Stimulated activated naive CD8-positive, alpha-beta T cell treated with anti-CD3 and anti-CD28 coated beads, Interleukin-15, Interleukin-2, amounts not matched to agents 100 ng/mL and 50 ng/mL, for 24 hours (primary cell): Measurements from ENCODE around the gene PAX8.

ENCODE experiments used
- H3K27ac Mint-ChIP-seq: one replicate; pipeline ENCODE4 v1.8.0; 2021; ENCODE audit warnings: mild to moderate bottlenecking, mixed read lengths
- H3K27me3 Mint-ChIP-seq: one replicate; pipeline ENCODE4 v1.8.0; 2021; ENCODE audit warnings: mixed read lengths
- H3K36me3 Mint-ChIP-seq: one replicate; pipeline ENCODE4 v1.8.0; 2021; ENCODE audit warnings: low read depth, mixed read lengths
- H3K4me1 Mint-ChIP-seq: one replicate; pipeline ENCODE4 v1.8.0; 2021; ENCODE audit warnings: low read depth, mixed read lengths
- H3K4me3 Mint-ChIP-seq: one replicate; pipeline ENCODE4 v1.8.0; 2021; ENCODE audit warnings: mild to moderate bottlenecking, mixed read lengths
- H3K9me3 Mint-ChIP-seq: one replicate; pipeline ENCODE4 v1.8.0; 2021; ENCODE audit warnings: mixed read lengths

The PAX8 gene

DNA sequence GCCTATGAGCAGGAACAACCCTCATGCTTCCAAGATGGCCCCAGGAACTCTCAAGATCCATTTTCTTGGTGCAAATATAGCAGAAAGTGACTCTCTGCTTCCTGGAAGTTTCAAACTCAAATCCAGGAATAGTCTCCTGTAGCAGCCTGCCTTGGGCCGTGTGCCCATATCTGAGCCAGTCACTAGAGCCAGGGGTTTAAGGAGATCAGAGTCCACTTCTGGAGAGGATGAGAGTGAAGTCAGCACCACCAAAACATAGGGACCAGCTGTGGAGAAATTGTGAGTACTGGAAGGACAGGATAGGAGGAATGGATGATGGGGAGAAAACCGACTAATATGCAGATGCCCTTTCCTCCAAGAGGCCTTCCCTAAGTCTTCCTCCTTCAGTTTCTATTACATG, 71.7 kb downstream of the PAX8 start:
- no peaks in the 10 kb centered on the region for H3K27me3 Mint-ChIP-seq
- no peaks in the 10 kb centered on the region for H3K9me3 Mint-ChIP-seq
- H3K4me3 Mint-ChIP-seq: no peak overlapping the region
- peaks cover 11% of the 10 kb centered on the region for H3K36me3 Mint-ChIP-seq
- no peak overlapping the region for H3K27ac Mint-ChIP-seq
- H3K4me1 Mint-ChIP-seq: peaks cover 10% of the 10 kb centered on the region

DNA sequence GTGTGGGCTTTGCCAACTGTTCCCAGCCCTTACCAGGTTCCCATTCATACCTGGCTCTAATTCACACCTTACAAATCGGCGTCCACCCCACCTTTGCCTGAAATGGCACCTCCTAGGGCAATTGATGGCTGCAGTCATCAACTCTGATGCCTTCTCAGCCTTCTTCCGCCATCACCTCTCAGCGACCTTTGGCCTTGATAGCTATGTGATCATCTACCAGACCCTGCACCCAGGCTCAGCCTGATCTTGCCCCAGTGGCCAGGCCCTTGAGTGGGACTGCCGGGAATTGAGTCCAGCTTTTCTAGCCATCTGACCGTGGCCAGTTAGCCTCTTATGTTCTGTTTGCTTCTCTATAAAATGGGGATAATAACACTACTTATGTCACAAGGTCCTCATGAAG, 72.5 kb downstream of the PAX8 start:
- Mint-ChIP-seq H3K9me3 (no peaks in the 10 kb centered on the region), H3K27ac (no peak overlapping the region), H3K27me3 (no peaks in the 10 kb centered on the region), H3K36me3 (peaks cover 12% of the 10 kb centered on the region), H3K4me3 (no peak overlapping the region), H3K4me1 (peaks cover 10% of the 10 kb centered on the region)

DNA sequence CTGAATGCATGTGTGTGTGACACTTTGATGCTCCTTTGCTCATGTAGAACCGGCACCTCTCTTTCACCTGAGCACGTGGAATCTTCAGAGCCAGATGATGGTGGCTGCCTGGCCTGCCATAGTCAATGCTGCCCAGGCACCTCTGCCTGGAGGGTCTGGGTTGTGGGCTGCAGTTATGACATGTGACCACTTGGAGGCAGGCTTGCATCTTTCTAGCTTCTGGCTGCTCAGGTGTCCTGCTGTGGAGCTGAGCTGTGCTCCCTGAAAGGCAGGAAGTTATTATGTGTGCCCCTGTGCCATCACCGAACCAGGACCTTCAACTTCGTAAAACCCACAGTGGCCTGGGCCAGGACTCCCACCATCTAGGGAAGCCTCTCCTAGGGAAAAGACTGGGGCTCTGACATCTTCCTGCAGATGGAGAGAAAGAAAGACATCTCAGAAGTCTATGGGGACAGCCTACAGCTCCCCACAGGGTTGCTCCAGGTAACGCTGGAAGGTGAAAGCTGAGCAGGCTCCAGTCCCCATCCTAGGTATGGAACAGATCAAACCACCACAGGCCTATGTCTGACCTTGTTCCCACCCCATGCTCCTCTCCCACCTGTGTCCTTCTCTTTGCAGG, 74.7 kb downstream of the PAX8 start:
- peaks cover 18% of the 10 kb centered on the region for H3K4me1 Mint-ChIP-seq
- peak overlapping the region; percentile 49 for H3K27ac Mint-ChIP-seq
- H3K27me3 Mint-ChIP-seq: no peaks in the 10 kb centered on the region
- no peaks in the 10 kb centered on the region for H3K9me3 Mint-ChIP-seq
- H3K4me3 Mint-ChIP-seq: no peak overlapping the region
- H3K36me3 Mint-ChIP-seq: peaks cover 26% of the 10 kb centered on the region

- H3K36me3 Mint-ChIP-seq: peaks cover 27% of the 10 kb centered on the region
- peak overlapping the region; percentile 18 for H3K27ac Mint-ChIP-seq
- no peaks in the 10 kb centered on the region for H3K27me3 Mint-ChIP-seq
- peaks cover 19% of the 10 kb centered on the region for H3K4me1 Mint-ChIP-seq
- no peaks in the 10 kb centered on the region for H3K9me3 Mint-ChIP-seq
- no peak overlapping the region for H3K4me3 Mint-ChIP-seq
Measured at GRCh38 chr2:113203217-113203530, 75.5 kb downstream of the PAX8 start.

DNA sequence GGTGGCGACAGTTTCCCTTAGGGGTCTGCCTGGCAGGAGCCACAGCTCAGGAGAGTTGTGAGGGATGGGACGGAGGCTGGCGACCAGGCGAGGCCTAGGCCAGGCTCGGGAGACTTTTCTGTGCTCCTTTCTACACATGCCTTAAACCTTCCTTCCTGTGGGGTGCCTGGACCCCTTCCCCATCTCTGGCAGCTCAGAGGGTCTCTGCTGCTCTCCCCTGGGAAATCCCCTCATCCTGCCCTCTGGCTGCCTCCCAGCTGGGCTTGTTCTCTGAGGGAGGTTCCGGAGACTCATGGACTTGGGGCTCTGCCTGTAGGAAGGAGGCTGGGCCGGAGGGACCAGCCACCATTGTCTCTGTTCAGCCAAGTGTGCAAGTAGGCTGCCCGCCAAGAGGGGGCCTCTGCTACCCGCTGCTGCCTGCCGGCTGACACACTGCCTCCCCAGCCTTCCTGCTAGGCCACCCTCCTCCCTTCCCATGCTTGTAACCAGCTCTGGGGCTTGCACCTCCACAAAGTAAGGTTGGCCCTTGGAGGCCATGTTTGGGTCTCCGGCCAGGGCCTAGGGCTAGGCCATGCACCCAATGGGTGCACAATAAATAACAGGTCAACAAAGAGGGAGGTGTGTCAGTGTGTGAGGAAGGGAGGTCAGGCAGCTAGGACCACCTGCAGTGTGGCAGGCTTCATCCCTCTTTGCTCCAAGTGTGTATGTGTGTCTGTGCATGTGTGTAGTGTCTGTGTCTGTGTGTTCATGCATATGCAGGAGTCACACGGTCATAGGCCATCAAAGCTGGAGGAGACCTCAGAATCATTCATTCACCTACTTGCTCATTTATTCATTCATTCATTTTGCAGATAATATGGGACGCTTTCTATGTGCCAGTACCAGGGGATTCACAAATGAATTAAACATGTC, 76.2 kb downstream of the PAX8 start:
- H3K9me3 Mint-ChIP-seq: no peaks in the 10 kb centered on the region
- peaks cover 34% of the 10 kb centered on the region for H3K36me3 Mint-ChIP-seq
- H3K27ac Mint-ChIP-seq: peak overlapping the region; percentile 18
- no peaks in the 10 kb centered on the region for H3K27me3 Mint-ChIP-seq
- H3K4me3 Mint-ChIP-seq: no peak overlapping the region
- peaks cover 19% of the 10 kb centered on the region for H3K4me1 Mint-ChIP-seq

DNA sequence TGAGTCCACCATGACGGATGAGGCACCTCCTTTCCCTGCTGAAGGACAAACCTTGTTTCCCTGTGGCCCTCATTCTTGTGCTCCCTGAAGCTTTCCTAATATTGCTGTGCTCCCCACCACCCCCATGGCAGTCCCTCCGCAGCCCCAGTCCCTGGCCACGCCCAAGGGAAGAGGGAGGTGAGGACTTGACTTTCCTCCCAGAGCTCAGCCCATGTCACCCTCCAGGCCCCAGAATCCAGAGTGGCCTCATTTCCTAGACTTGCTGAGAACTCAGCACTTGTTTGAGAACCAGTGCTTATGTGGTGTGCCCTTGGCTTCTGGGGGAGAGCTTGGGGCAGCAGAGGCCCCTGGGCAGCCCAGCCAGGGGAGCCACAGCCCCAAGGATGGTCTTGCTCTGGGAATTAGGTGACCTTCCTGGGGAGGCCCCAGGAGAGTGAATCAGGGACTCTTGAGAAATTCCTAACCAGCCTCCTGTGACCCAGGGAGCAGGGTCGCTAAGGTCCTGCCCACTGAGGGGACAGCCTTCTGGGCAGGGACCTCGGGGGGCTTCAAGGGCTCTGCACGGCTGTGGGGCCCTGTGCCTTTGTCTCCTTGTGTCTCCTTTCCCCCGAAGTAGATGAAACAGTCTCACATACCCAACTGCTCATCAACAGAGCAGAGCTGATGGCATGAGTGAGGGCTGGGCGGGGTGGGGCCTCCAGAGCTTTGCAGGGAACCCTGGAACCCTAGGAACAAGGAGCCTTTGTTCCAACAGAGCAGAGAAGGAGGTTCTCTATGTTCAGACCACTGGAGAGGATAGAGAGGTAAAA, 77.0 kb downstream of the PAX8 start:
- Mint-ChIP-seq H3K27ac (no peak overlapping the region), H3K9me3 (no peaks in the 10 kb centered on the region), H3K4me1 (peaks cover 20% of the 10 kb centered on the region), H3K27me3 (no peaks in the 10 kb centered on the region), H3K36me3 (peaks cover 42% of the 10 kb centered on the region), H3K4me3 (no peak overlapping the region)

GRCh38 chr2:113200736-113201490, 77.8 kb downstream of the PAX8 start:
- no peaks in the 10 kb centered on the region for H3K27me3 Mint-ChIP-seq
- H3K36me3 Mint-ChIP-seq: peaks cover 50% of the 10 kb centered on the region
- H3K4me3 Mint-ChIP-seq: no peak overlapping the region
- H3K4me1 Mint-ChIP-seq: peaks cover 24% of the 10 kb centered on the region
- H3K27ac Mint-ChIP-seq: peak overlapping the region; percentile 91
- H3K9me3 Mint-ChIP-seq: no peaks in the 10 kb centered on the region

DNA sequence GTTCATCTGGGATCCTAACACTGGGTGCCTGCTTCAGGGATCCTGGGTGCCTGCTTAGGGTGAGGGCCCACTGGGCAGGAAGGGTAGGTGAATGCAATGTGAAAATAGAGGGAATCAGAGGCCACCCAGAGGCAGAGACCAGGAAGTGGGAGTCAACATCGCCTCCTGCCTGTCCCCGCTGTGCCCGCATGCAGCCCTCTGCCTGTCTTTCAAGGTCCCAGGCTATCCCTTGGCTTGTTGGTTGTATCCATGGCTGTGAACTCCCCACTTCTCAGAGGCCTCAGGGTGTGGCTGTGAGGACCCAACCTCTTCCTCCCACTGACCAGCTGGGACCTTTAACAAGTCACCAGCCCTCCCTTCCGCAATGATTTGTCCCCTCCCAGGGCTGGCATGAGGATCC, 78.5 kb downstream of the PAX8 start:
- Mint-ChIP-seq H3K36me3 (peaks cover 57% of the 10 kb centered on the region), H3K27me3 (no peaks in the 10 kb centered on the region), H3K27ac (peak overlapping the region; percentile 91), H3K4me3 (no peak overlapping the region), H3K4me1 (peaks cover 24% of the 10 kb centered on the region), H3K9me3 (no peaks in the 10 kb centered on the region)

DNA sequence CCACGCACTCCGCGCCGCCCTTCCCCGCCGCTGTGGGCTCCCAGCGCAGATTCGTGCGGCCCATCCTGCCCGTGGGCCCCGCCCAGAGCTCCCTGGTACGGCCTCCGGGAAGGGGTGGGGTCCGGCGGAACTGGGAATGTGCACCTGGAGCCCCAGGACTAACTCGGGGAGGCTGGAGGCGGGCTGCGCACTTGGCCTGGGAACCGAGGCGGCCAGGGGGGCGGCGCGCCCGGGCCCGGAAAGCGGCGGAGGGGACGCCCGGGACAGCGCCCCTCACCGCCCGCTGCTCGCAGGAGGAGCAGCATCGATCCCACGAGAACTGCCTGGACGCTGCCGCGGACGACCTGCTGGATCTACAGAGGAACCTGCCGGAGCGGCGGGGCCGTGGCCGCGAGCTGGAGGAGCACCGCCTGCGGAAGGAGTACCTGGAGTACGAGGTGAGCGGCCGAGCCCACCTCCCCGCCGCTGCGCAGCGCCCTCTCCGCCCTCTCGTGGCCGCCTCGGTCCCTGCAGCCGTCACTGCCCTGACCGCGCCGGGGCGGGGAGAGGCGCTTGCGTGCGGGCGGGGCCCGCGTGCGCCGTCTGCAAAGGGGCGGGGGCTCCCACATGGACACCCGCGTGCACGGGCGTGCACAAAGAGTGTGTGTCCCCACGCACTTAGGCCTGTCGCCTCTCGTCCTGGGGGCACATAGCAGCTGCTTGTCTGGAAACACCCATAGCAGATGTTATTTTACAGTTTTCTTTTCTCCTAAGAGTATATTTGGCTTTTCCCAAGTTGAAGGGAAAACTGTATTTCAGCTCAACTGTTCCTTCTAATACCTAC, 79.7 kb downstream of the PAX8 start:
- H3K27ac Mint-ChIP-seq: peak overlapping the region; percentile 91
- H3K27me3 Mint-ChIP-seq: no peaks in the 10 kb centered on the region
- H3K36me3 Mint-ChIP-seq: peaks cover 69% of the 10 kb centered on the region
- peaks cover 23% of the 10 kb centered on the region for H3K4me1 Mint-ChIP-seq
- no peak overlapping the region for H3K4me3 Mint-ChIP-seq
- H3K9me3 Mint-ChIP-seq: no peaks in the 10 kb centered on the region

GRCh38 chr2:113198048-113198789, 80.5 kb downstream of the PAX8 start:
- H3K27ac Mint-ChIP-seq: peak overlapping the region; percentile 36
- H3K27me3 Mint-ChIP-seq: no peaks in the 10 kb centered on the region
- peaks cover 77% of the 10 kb centered on the region for H3K36me3 Mint-ChIP-seq
- no peaks in the 10 kb centered on the region for H3K9me3 Mint-ChIP-seq
- H3K4me3 Mint-ChIP-seq: no peak overlapping the region
- peaks cover 20% of the 10 kb centered on the region for H3K4me1 Mint-ChIP-seq

- H3K27ac Mint-ChIP-seq: peak overlapping the region; percentile 65
- H3K9me3 Mint-ChIP-seq: no peaks in the 10 kb centered on the region
- peaks cover 76% of the 10 kb centered on the region for H3K36me3 Mint-ChIP-seq
- H3K27me3 Mint-ChIP-seq: no peaks in the 10 kb centered on the region
- no peak overlapping the region for H3K4me3 Mint-ChIP-seq
- peaks cover 20% of the 10 kb centered on the region for H3K4me1 Mint-ChIP-seq
Measured at GRCh38 chr2:113197347-113198047, 81.2 kb downstream of the PAX8 start.

- Mint-ChIP-seq H3K27me3 (no peaks in the 10 kb centered on the region), H3K36me3 (peaks cover 74% of the 10 kb centered on the region), H3K9me3 (no peaks in the 10 kb centered on the region), H3K27ac (peak overlapping the region; percentile 65), H3K4me3 (no peak overlapping the region), H3K4me1 (peaks cover 20% of the 10 kb centered on the region)
Measured at GRCh38 chr2:113196839-113197238, 81.9 kb downstream of the PAX8 start.

DNA sequence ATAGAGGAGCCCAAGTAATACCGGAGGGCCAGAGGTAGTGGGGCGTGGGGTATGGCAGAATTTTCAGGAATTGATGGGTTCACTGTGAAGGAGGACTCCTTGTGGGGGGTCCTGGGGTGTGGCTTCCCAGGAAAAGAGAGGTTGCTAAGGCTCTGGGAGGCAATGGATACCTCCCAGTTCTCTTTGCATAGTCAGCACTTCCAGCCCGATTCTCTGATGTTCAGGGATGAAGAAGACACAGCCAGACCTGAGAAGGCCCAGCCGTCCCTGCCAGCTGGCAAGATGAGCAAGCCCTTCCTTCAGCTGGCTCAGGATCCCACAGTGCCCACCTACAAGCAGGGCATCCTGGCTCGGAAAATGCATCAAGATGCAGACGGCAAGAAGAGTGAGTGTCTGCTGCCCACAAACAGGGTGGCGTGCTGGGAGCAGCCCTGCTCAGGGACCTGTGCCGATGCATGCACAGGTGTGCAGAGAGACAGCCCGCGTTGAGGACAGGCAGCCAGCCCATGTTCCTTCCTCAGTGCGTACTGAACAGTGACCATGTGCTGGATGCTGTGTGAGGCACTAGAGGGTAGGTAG, 82.7 kb downstream of the PAX8 start:
- H3K4me3 Mint-ChIP-seq: no peak overlapping the region
- no peaks in the 10 kb centered on the region for H3K9me3 Mint-ChIP-seq
- H3K4me1 Mint-ChIP-seq: peaks cover 20% of the 10 kb centered on the region
- peaks cover 75% of the 10 kb centered on the region for H3K36me3 Mint-ChIP-seq
- H3K27me3 Mint-ChIP-seq: no peaks in the 10 kb centered on the region
- H3K27ac Mint-ChIP-seq: peak overlapping the region; percentile 65
